Ovary (tissue), 9 donors: Measurements from ENCODE around the gene RAD23B. TPM values are rescaled to one million over a fixed set of nuclear protein-coding genes. Genes with fewer than 3 reads are reported as not detected.

Experiments
- DNase-seq, 5 donors: peaks; one replicate each; pipeline ENCODE4 v3.0.0-alpha.2; 2019 to 2020
- H3K27ac ChIP-seq, 2 donors: fragments of 200-600 bp; one replicate each; pipeline versions ENCODE4 v1.5.1 to v1.8.0; 2019 to 2022
- H3K27me3 ChIP-seq: fragments of 200-600 bp; one replicate; pipeline ENCODE4 v1.8.0; 2022
- H3K36me3 ChIP-seq: fragments of 200-600 bp; sonication (generic); one replicate; pipeline ENCODE4 v1.5.1; 2019
- H3K4me1 ChIP-seq: one replicate; pipeline ENCODE4 v1.8.1; 2013; ENCODE audit warnings: mild to moderate bottlenecking, moderate library complexity; ENCODE audit not compliant: insufficient read depth
- H3K4me3 ChIP-seq: fragments of 200-600 bp; sonication (generic); one replicate; pipeline ENCODE4 v1.5.1; 2017
- H3K9me3 ChIP-seq, 2 donors: fragments of 200-600 bp in 1 of 2; sonication (generic) in 1 of 2; one replicate each; pipeline versions ENCODE4 v1.5.1 to v1.8.1; 2013 to 2019; ENCODE audit warnings: mild to moderate bottlenecking in 1 of 2, moderate library complexity in 1 of 2
- EP300 ChIP-seq: sonication (generic); formaldehyde crosslinking; IDR thresholded peaks from one replicate; pipeline ENCODE4 v1.6.1; 2017; ENCODE audit warnings: antibody characterized with exemption
- POLR2A ChIP-seq: fragments of 450-650 bp; IDR thresholded peaks from one replicate; pipeline ENCODE4 v1.6.1; 2017; ENCODE audit warnings: antibody characterized with exemption, mild to moderate bottlenecking, moderate library complexity
- WGBS, 3 donors: extraction: QIAGEN DNeasy Blood & Tissue Kit in 1 of 3; methylation state at CpG; one replicate each; pipeline versions ENCODE4 v1.1.5 to v1.1.7; 2013 to 2017; 5-methylcytosine and 5-hydroxymethylcytosine counted together
- intact Hi-C, 4 donors: fragments of 100-400 bp; cut with DNase I; formaldehyde crosslinking; loops; one replicate each; pipeline versions ENCODE4 v1.11.0 to v1.15.1; 2022 to 2023
- polyA plus RNA-seq, 2 donors: library from polyadenylated mRNA; stranded (reverse); fragments of 200-250 nt in 1 of 2; fragments of 350-450 nt in 1 of 2; fragmentation: Illumina TruSeq in 1 of 2; extraction: RNeasy Lipid Tissue Mini Kit (QIAGEN cat#74804) in 1 of 2; gene quantifications; one replicate each; pipeline ENCODE4 v1.2.3, GENCODE V29; 2013 to 2014
- total RNA-seq, 7 donors: library from RNA; depleted of rRNA in 2 of 7; stranded (reverse); fragments of >200 nt in 2 of 7; fragmentation: NEBNext Ultra II Directional in 3 of 7; extraction: Animal tissue kit (Norgen Biotek cat#: 25700) in 3 of 7; gene quantifications; one replicate each; pipeline versions ENCODE4 v1.1.0 to v1.2.4, GENCODE V29; 2016 to 2023
- TF ChIP-seq, protein P1 (sequence below), 3 donors: fragments of 450-650 bp in 2 of 3; fragments of 200-600 bp in 1 of 3; IDR thresholded peaks; one replicate each; pipeline versions ENCODE4 v1.5.1 to v1.8.0; 2016 to 2022; ENCODE audit warnings: antibody characterized with exemption in 3 of 3, mild to moderate bottlenecking in 1 of 3
- donor health status: DM: no; HTN: no; CAD: no; lungs with moderate emphysema.
- donor health status: DM: no; HTN: no; CAD: no.
- donor health status: Bipolar disorder and iron deficiency.
- donor health status: DM: yes; HTN: yes; CAD: no.
- donor health status: DM: no; HTN: no; CAD: no.
- donor health status: DM: yes; HTN: yes; CAD: no.

The RAD23B gene
- total and polyA plus RNA-seq, 9 donors = 42.8 to 101 (median 81.3) TPM

DNA sequence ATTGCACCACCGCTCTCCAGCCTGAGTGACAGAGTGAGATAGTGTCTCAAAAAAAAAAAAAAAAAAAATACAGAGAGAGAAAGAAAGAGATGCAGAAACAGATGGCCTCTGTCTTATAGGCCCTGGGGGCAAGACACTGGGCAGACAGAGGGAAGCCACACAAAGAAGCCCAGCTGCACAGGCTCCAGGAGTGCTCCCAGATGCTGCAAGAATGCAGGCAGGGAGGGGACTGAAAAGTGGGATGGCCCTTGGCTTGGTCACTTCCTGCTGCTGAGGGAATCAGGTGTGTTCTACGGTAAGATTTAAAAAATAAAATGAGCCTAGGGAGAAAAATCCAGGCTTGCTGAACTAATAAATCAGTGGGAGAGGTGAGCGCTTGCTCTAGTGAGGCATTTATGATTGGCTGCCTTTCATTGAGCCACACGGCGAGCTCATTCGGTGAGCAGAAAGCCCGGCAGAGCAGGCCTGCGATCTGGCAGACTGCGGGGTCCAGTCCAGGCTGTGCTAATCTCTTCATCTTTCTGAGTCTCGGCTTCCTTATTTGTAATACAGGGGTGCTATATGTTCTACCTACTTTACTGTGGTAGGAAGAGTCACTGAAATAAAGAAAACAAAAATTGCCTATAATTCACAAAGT is 80.6 kb downstream of the RAD23B start:
- intact Hi-C loops = no loop called here
- TF ChIP-seq, protein P1, sequence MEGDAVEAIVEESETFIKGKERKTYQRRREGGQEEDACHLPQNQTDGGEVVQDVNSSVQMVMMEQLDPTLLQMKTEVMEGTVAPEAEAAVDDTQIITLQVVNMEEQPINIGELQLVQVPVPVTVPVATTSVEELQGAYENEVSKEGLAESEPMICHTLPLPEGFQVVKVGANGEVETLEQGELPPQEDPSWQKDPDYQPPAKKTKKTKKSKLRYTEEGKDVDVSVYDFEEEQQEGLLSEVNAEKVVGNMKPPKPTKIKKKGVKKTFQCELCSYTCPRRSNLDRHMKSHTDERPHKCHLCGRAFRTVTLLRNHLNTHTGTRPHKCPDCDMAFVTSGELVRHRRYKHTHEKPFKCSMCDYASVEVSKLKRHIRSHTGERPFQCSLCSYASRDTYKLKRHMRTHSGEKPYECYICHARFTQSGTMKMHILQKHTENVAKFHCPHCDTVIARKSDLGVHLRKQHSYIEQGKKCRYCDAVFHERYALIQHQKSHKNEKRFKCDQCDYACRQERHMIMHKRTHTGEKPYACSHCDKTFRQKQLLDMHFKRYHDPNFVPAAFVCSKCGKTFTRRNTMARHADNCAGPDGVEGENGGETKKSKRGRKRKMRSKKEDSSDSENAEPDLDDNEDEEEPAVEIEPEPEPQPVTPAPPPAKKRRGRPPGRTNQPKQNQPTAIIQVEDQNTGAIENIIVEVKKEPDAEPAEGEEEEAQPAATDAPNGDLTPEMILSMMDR (IDR thresholded peaks at IDR 0.05) = no peak
- TF ChIP-seq POLR2A = no peak
- no peaks in the 10 kb centered on the region for H3K36me3 ChIP-seq
- H3K27ac ChIP-seq = no peak overlapping the region
- no peaks in the 10 kb centered on the region for H3K27me3 ChIP-seq
- H3K9me3 ChIP-seq = no peaks in the 10 kb centered on the region
- H3K4me1 ChIP-seq = no peaks in the 10 kb centered on the region
- DNase-seq = no peak
- H3K4me3 ChIP-seq = no peak overlapping the region
- WGBS, 3 donors = 66 to 78% (median 70%) methylated on average over 10 of the region's 10 CpGs

DNA sequence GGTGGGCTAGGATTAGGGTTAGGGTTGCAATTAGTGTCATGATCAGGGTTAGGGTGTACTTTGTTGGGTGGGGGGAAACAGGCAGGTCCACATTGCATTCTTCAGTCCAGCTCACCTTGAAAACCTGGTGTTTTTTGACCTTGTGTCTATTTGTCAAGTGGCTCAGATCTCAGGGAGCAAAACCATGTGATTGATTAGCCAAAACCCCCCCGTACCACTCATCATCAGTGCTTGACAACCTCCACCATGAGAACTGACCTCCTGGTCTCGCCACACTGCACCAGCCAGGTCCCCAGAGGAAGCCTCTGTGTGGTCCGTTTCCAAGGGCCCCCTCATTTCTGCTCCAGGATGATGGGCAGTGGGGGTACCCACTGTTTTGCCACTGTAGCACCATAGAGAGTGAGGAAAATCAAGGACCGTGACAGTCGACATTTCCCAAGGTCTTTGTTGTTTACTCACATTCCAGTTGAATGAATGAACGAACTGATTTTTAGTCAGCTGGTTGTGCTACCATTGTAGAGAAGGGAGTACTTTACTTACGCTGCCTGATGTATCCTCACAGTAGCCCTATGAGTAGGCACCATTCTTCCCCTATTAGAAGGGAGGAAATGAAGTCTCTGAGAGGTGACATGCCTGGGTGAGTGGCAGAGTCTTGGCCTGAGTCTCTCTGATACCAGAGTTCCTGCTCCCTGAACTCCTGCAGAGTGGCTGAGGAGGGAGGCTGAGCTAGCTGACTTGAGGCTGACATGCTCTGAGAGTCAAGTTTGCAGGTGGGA is 84.8 kb downstream of the RAD23B start:
- Histone ChIP-seq H3K4me1 (no peaks in the 10 kb centered on the region), H3K9me3 (no peaks in the 10 kb centered on the region), H3K27ac (no peak overlapping the region), H3K27me3 (no peaks in the 10 kb centered on the region), H3K4me3 (no peak overlapping the region), H3K36me3 (no peaks in the 10 kb centered on the region)
- intact Hi-C loops = no loop called here
- TF ChIP-seq, protein P1 (IDR thresholded peaks at IDR 0.05) = no peak
- TF ChIP-seq EP300 (no peak), POLR2A (no peak)
- WGBS, 3 donors = 42 to 55% (median 51%) methylated on average over 7 of the region's 7 CpGs
- no peak for DNase-seq

DNA sequence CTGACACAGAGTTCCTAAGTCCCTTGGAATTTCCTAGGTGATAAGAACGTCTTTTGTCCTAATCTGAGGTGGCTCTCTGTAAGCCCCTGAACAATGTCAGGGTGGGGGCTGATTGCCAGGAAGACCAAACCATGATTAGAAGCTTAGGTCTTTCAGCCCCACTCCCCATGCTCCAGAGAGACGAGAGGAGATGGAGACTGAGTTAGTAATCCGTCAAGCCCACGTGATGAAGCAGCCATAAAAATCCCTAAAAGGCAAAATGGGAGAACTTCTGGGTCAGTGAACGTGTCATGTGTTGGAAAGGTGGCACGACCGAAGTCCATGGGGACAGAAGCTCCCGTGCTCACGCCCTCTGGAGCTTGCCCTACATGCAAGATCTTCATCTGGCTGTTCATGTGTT is 85.6 kb downstream of the RAD23B start:
- intact Hi-C loops = no loop called here
- TF ChIP-seq, protein P1 (IDR thresholded peaks at IDR 0.05) = no peak
- no peak for TF ChIP-seq EP300
- TF ChIP-seq POLR2A = no peak
- DNase-seq = no peak
- Histone ChIP-seq H3K27ac (no peak overlapping the region), H3K27me3 (no peaks in the 10 kb centered on the region), H3K4me1 (no peaks in the 10 kb centered on the region), H3K4me3 (no peak overlapping the region), H3K36me3 (no peaks in the 10 kb centered on the region), H3K9me3 (no peaks in the 10 kb centered on the region)
- WGBS, 3 donors = 70 to 76% (median 71%) methylated on average over 9 of the region's 9 CpGs

DNA sequence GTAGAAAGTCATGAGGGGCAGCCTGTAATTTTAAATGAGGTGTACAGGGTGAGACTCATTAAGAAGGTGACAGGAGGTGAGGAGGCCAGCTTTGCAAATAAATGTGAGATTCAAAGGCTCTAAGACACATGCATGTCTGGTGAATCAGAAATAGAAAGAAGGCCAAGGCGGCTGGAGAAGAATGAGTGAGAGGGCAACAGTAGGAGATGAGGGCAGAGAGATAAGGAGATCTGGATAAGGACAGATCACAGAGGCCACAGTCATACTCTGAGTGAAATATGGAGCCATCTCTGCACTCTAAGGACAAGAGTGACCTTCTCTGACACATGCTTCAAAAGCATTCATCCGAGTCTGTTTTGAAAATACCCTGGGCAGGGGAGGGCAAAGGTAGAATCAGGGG is 90.7 kb downstream of the RAD23B start:
- intact Hi-C loops = no loop called here
- Histone ChIP-seq H3K4me1 (no peaks in the 10 kb centered on the region), H3K27ac (no peak overlapping the region), H3K9me3 (no peaks in the 10 kb centered on the region), H3K36me3 (no peaks in the 10 kb centered on the region), H3K4me3 (no peak overlapping the region), H3K27me3 (no peaks in the 10 kb centered on the region)
- TF ChIP-seq EP300 = no peak
- no peak for TF ChIP-seq POLR2A
- TF ChIP-seq, protein P1 (IDR thresholded peaks at IDR 0.05) = no peak
- WGBS, 3 donors = 56 to 73% (median 71%) methylated on average over 2 of the region's 2 CpGs
- no peak for DNase-seq
